Psoas muscle (tissue), 8 donors: Measurements from ENCODE around the gene RNU7-1. TPM values are rescaled to one million over a fixed set of nuclear protein-coding genes. Genes with fewer than 3 reads are reported as not detected.

ENCODE experiments used
- ATAC-seq, 4 donors: fragments of 200-7000 bp; cut with Tn5 transposase; one replicate each; pipeline ENCODE4 v1.9.1; 2020; ENCODE audit warnings: moderate library complexity in 3 of 4, mild to moderate bottlenecking in 2 of 4
- DNase-seq, 2 donors: peaks; one replicate each; pipeline ENCODE4 v3.0.0-alpha.2; 2020
- H3K27ac ChIP-seq: fragments of 200-600 bp; one replicate; pipeline ENCODE4 v1.8.0; 2022
- H3K27me3 ChIP-seq, 3 donors: fragments of 200-600 bp in 1 of 3; one replicate each; pipeline versions ENCODE4 v1.6.1 to v1.8.0; 2013 to 2022; ENCODE audit warnings: low read length in 2 of 3, mild to moderate bottlenecking in 2 of 3, moderate library complexity in 1 of 3; ENCODE audit not compliant: insufficient read depth in 3 of 3
- H3K36me3 ChIP-seq, 2 donors: fragments of 200-600 bp in 1 of 2; one replicate each; pipeline versions ENCODE4 v1.6.1 to v1.8.0; 2013 to 2022; ENCODE audit warnings: low read depth in 1 of 2, mild to moderate bottlenecking in 1 of 2, moderate library complexity in 1 of 2; ENCODE audit not compliant: insufficient read depth in 1 of 2
- H3K4me1 ChIP-seq: fragments of 200-600 bp; one replicate; pipeline ENCODE4 v1.8.0; 2022
- H3K4me3 ChIP-seq: fragments of 200-600 bp; one replicate; pipeline ENCODE4 v1.8.0; 2022; ENCODE audit warnings: mild to moderate bottlenecking
- H3K9me3 ChIP-seq: fragments of 200-600 bp; one replicate; pipeline ENCODE4 v1.8.0; 2022
- CTCF ChIP-seq: fragments of 200-600 bp; IDR thresholded peaks from one replicate; pipeline ENCODE4 v1.8.0; 2022; ENCODE audit warnings: antibody characterized with exemption
- WGBS, 3 donors: extraction: QIAGEN DNeasy Blood & Tissue Kit; methylation state at CpG; one replicate each; pipeline versions ENCODE4 v1.1.6 to v1.1.7; 2013; 5-methylcytosine and 5-hydroxymethylcytosine counted together
- intact Hi-C, 2 donors: fragments of 100-400 bp; cut with DNase I; formaldehyde crosslinking; loops; one replicate each; pipeline versions ENCODE4 v1.11.0 to v1.14.2; 2022
- polyA plus RNA-seq, 3 donors: library from polyadenylated mRNA; stranded (reverse); fragments of 200-250 nt; gene quantifications; one replicate each; pipeline ENCODE4 v1.2.3, GENCODE V29; 2013
- total RNA-seq, 4 donors: library from RNA; stranded (reverse); fragmentation: NEBNext Ultra II Directional in 2 of 4; extraction: Animal tissue kit (Norgen Biotek cat#: 25700) in 2 of 4; gene quantifications; one replicate each; pipeline versions ENCODE4 v1.2.1 to v1.2.4, GENCODE V29; 2021 to 2023
- donor health status: healthy with polysubstance abuse.
- donor health status: DM: no; HTN: no; CAD: no; lungs with moderate emphysema.
- donor health status: Bipolar disorder and iron deficiency.
- donor health status: healthy.
- donor health status: DM: yes; HTN: yes; CAD: no.
- donor health status: DM: no; HTN: no; CAD: no.
- donor health status: DM: no; HTN: no; CAD: no.
- donor health status: DM: yes; HTN: yes; CAD: no.

RNU7-1 gene
- total and polyA plus RNA-seq, 7 donors: not detected

- Histone ChIP-seq H3K9me3 (no peaks in the 10 kb centered on the region), H3K4me1 (peaks cover 36% of the 10 kb centered on the region), H3K36me3 (peaks cover 0 to 38% of the 10 kb centered on the region in 2 donors), H3K27me3 (no peaks in the 10 kb centered on the region), H3K27ac (no peak overlapping the region), H3K4me3 (no peak overlapping the region)
- intact Hi-C loops: no loop called here
- 80 to 87% (median 82%) methylated on average over 12 of the region's 12 CpGs for WGBS, 3 donors
- DNase-seq (peak; percentile 18 to 61), ATAC-seq (no peak)
- no peak for TF ChIP-seq CTCF
These were observed 2.3 kb upstream of the RNU7-1 start for GRCh38 chr12:6941267-6941666.

- ATAC-seq: no peak
- Histone ChIP-seq H3K4me3 (no peak overlapping the region), H3K27ac (no peak overlapping the region), H3K36me3 (peaks cover 0 to 43% of the 10 kb centered on the region in 2 donors), H3K9me3 (no peaks in the 10 kb centered on the region), H3K4me1 (peaks cover 37% of the 10 kb centered on the region), H3K27me3 (no peaks in the 10 kb centered on the region)
- TF ChIP-seq CTCF: no peak
- intact Hi-C loops: no loop called here
- WGBS, 3 donors: 66 to 78% (median 73%) methylated on average over 7 to 12 of the region's 12 CpGs
- peak in 1 of 2 donors; percentile 62 for DNase-seq
These were observed 1.8 kb upstream of the RNU7-1 start for GRCh38 chr12:6941782-6942181.

GRCh38 chr12:6942331-6942665 is 1.3 kb upstream of the RNU7-1 start:
- Histone ChIP-seq H3K27me3 (no peaks in the 10 kb centered on the region), H3K4me3 (no peak overlapping the region), H3K9me3 (no peaks in the 10 kb centered on the region), H3K4me1 (peaks cover 37% of the 10 kb centered on the region), H3K36me3 (peaks cover 0 to 47% of the 10 kb centered on the region in 2 donors), H3K27ac (peak overlapping the region; percentile 95)
- ATAC-seq (no peak), DNase-seq (peak; percentile 19 to 58)
- no peak for TF ChIP-seq CTCF
- intact Hi-C loops: no loop called here
- 87 to 93% (median 88%) methylated on average over 11 of the region's 11 CpGs for WGBS, 3 donors

- no peaks in the 10 kb centered on the region for H3K27me3 ChIP-seq
- 0 to 1% (median 0%) methylated on average over 13 of the region's 13 CpGs for WGBS, 3 donors
- intact Hi-C loops: no loop called here
- no peaks in the 10 kb centered on the region for H3K9me3 ChIP-seq
- H3K27ac ChIP-seq: peak overlapping the region; percentile 95
- peaks cover 0 to 47% of the 10 kb centered on the region in 2 donors for H3K36me3 ChIP-seq
- ATAC-seq (peak; percentile 66 to 79 (median 70)), DNase-seq (peak; percentile 76 to 87)
- peaks cover 34% of the 10 kb centered on the region for H3K4me1 ChIP-seq
- TF ChIP-seq CTCF: no peak
- peak overlapping the region; percentile 75 for H3K4me3 ChIP-seq
These were observed 261 bp upstream of the RNU7-1 start for GRCh38 chr12:6943389-6943721.
